ENCODE measurements around the gene POLA2.

- no peak for TF ChIP-seq CTCF (IDR thresholded peaks at IDR 0.05)
- no peak for TF ChIP-seq POLR2A (IDR thresholded peaks at IDR 0.05)
These were observed 18.0 kb upstream of the POLA2 start for GRCh38 chr11:65243797-65244196.

Data from esophagus squamous epithelium (tissue), 4 donors.